GM21367 (cell line): ENCODE data around the gene LYRM1.
"Not testable (repeated sequence)": the region's sequence is repeated elsewhere in the genome, so short reads cannot be mapped to it uniquely, and the experiment has no call there.

Source experiments
- ATAC-seq: cut with Tn5 transposase; IDR thresholded peaks from one replicate; pipeline ENCODE4 v1.9.1; 2021; ENCODE audit not compliant: unreplicated experiment

Gene LYRM1

GRCh38 chr16:20901436-20902112, 1.0 kb downstream of the LYRM1 start:
- no peak for ATAC-seq

- ATAC-seq, result no peak
These were observed 1.9 kb downstream of the LYRM1 start for GRCh38 chr16:20902426-20902825.

- ATAC-seq, result no peak
These were observed 2.7 kb downstream of the LYRM1 start for GRCh38 chr16:20903116-20903898.

DNA sequence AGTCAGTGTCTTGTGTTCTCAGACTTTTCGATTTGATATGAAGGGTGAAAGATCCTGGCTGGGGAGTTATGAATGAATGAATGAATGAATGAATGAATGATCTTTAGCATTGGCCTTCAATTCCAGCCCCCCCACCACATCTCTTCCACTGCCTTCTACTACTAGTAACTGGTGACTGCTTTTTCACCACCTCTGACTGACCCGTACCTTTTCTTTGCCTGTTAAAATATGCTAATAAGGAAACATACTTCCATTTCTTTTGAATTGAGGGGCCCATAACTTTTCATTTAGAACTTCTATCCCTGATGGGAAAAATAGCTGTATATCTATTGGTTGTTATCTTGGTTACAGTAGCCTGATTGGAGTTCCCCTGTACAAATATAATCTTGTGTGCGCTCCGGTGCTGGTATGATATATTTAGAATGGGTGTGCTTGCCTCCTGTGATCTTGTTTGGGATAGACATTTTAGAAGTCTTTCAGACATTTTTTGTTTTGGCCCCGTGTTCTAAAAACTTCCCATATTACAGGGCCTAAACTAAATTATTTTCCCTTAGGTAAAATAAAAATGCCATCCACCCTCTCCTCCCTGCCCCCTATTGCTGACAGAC, 3.4 kb downstream of the LYRM1 start:
- no peak for ATAC-seq

DNA sequence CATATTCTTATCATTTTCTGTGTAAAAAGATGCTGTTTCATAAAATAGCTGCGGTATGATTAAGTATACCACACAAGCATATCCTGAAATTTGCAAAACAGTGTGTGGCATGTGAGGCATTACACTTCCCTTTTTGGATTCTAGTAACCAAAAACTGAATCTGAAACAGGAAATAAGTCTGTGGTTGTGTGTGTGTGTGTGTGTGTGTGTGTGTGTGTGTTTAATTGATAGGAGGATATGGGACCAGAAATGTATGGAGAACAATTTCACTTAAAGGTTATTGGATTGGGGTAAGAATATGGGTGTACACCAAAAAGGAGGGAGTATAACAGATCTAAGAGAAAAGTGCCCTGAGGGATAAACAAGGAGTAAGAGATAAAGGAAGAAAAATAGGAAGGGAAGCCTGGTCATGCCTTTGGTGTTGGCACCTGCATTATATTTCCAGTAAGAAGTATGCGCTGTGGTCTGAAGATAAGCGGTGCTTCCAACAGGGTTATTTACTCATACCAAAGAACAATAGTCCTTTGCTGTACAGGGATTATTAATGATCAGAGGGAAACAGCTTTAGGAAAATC, 4.0 kb downstream of the LYRM1 start:
- ATAC-seq, result no peak

DNA sequence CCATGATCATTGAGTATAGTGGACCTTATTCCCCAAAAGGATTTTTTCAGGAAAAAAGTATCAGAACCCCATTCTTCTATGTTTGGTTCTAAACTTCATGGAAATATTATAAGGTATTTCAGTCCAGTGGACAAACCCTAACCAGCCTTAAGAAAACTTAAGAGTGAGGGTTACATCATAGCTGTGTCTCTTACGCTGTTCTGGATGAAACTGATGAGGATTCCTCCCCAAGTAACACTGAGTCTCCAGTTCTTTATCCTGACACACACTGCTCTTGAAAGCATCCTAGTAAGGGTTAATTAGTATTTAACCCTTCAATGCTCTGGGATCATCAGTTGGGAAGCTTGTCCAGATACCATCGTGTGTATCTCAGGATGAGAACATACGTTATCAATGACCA, 5.0 kb downstream of the LYRM1 start:
- no peak for ATAC-seq

GRCh38 chr16:20906341-20907255, 6.0 kb downstream of the LYRM1 start:
- no peak for ATAC-seq

DNA sequence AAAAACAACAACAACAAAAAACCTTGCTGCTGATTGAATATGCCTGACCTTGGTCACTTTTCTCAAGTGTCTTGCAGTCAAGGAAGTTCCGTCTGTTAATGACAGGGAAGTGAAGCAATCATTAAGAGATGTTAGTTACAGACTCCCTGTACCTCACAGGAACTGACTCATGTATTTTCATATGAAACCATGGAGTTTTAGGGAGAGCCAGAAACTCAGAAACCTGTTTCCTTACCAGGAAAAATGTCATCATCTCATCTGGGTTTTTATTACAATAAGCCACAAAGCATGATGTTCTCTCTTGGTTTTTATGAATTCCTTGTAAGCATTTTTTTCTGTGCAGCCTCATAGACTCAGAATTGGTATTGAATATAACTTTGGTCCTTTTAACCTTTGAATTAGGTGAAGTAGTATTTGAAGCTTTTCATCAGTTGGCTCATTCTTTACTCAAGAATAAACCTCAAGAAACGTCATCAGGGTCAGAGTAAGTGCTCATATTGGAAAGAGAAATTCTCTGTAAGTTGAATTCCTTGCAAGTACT, 10.3 kb downstream of the LYRM1 start:
- no peak for ATAC-seq

GRCh38 chr16:20911361-20911760, 10.8 kb downstream of the LYRM1 start:
- ATAC-seq, result no peak

DNA sequence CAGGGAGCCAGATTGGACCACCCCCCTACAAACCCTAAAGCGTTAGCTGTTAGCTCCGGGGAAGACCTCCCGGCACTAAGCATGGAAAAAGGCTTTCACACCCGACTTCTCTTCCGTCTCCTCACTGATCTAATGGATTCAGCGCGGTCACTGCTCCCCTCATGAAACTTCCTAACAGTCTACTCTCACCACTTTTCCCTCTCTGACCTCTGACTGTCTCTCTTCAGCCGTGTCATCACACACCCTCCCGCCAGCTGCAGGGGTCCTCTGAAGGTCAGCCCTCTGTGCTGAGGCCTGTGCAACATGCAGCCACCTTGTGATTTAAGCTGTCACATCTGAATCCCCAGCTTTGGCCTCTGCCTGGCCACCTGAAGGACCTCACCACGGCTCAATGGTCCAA, 15.7 kb downstream of the LYRM1 start:
- ATAC-seq, result no peak

- ATAC-seq, result no peak
These were observed 16.4 kb downstream of the LYRM1 start for GRCh38 chr16:20916942-20917341.

DNA sequence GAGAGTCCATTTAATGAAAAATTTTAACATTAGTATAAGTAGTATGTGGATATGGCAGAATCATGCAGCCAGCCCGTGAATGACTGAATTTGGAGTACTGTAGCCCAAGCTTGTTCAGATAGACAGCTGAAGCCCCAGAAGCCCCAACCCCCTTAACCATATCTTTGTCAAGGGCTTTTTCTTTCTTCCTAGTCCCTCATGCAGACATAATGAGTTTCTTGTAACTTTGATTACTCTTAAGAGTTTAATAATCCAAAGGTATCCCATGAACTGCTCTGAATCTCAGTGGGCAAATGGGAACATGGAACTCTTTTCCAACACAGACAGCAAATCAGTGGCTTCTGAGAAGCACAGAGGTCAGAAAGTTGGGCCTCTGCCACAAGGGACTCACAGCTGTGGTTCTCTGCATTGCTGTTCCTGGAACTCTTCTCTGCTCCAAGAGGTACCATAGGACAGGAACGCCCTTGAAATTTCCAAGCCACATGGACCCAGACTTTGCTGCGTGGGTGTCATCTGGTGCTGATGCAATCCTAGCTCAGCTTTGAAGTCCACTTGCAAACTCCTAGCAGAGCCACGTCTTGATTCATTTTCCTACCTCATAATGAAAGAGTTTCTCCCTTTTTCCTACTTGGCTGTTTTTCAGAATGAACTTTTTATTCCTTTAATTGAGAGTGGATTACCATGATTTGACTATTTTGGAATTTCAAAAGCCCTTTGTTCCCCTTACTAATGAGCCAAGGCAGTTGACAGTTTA, 18.1 kb downstream of the LYRM1 start:
- no peak for ATAC-seq

DNA sequence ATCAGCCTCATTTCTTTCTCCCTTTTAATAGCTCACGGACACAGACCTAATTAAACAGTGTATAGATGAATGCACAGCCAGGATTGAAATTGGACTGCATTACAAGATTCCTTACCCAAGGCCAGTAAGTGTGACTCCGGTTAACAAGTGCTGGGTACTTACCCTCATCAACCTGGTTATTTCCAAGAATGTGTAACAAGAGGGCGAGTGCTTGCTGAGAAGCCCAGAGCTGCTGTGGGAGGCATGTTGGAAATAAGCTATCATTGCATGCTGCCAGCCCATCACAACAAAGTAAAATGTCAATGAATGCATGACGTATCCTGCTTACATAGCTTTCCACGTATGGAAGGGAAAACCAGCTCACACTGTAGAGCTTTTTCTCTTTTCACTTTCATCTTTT, 19.5 kb downstream of the LYRM1 start:
- no peak for ATAC-seq

GRCh38 chr16:20920799-20921198, 20.2 kb downstream of the LYRM1 start:
- no peak for ATAC-seq

DNA sequence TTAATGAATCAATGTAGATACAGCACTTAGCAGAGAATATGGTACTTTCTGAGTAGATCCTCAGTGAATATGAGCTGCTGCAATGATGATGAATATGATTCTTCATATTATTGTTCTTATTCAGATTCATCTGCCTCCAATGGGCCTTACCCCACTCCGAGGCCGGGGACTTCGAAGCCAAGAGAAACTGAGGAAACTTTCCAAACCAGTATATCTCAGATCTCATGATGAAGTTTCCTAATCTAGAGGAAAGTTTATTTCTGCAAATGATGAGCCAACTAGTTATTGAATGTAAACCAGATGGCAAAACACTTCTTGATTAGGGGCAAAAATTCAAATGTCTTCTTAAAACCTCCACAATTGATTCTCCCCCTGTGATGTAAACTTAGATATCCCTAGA, 23.3 kb downstream of the LYRM1 start:
- ATAC-seq, result no peak

DNA sequence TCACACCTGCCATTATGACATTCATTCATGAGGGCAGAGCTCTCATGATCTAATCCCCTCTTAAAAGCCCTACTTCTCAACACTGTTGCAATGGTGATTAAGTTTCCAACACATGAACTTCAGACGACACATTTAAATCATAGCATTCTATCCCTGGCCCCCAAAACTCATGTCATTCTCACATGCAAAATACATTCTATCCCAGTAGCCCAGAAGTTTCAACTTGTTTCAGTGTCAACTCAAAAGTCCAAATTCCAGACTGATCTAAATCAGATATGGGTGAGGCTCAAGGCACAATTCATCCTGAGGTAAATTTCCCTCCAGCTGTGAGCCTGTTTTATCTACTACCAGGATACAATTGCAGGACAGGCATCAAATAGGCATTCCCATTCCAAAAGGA, 25.2 kb downstream of the LYRM1 start:
- no peak for ATAC-seq

DNA sequence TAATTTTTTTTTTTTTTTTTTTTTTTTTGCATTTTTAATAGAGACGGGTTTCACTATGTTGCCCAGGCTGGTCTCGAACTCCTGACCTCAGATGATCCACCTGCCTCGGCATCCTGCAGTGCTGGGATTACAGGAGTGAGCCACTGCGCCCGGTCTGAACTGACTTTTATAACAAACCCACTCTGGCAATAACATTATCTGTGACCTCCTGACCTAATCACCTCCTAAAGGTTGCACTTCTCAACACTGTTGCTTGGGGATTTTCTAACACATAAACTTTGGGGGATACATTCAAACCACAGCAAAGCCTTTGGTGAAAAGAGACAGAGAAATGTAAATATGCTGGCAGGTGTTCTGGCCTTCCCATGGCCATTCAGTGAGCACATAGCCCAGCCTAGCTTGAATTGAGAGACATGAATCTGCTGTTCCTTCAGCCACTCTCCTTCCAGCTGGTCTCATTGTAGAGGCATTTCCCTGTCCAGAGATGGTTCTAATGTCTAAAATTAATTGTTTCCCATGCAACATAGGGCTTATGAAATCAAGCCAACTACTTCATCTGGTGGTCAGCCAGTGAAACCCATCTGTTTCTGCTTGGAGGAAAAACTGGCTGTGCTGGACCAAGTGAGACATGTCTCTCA, 28.3 kb downstream of the LYRM1 start:
- no peak for ATAC-seq

GRCh38 chr16:20929676-20930364, 29.2 kb downstream of the LYRM1 start:
- not testable (repeated sequence) for ATAC-seq

- ATAC-seq, result no peak
These were observed 29.8 kb downstream of the LYRM1 start for GRCh38 chr16:20930365-20930690.
